ENCODE measurements around the gene ACSL3.

The ACSL3 gene

GRCh38 chr2:222950638-222951285 is 89.9 kb downstream of the ACSL3 start:
- H4K12ac ChIP-seq (ENCODE audit: low read depth, low read length): no peak overlapping the region
- no peaks in the 10 kb centered on the region for H3K9me3 ChIP-seq (ENCODE audit: insufficient read depth, low read depth, low read length)
- H2AK5ac ChIP-seq (ENCODE audit: low read length): no peak overlapping the region
- H3K9ac ChIP-seq (ENCODE audit: low read length): no peak overlapping the region
- H2BK12ac ChIP-seq (ENCODE audit: low read length): no peak overlapping the region
- no peak overlapping the region for H3K4me2 ChIP-seq (ENCODE audit: low read length)
- no peak overlapping the region for H3K4ac ChIP-seq (ENCODE audit: low read depth, low read length)
- H3K79me1 ChIP-seq (ENCODE audit: low read length): no peaks in the 10 kb centered on the region
- no peak overlapping the region for H2BK120ac ChIP-seq (ENCODE audit: insufficient read depth, low read length, poor library complexity)
- WGBS (ENCODE audit: extremely low coverage, insufficient coverage, insufficient read length): no CpG with 5 or more reads among the region's 13 CpGs
- no peak overlapping the region for H2BK5ac ChIP-seq (ENCODE audit: low read depth, low read length, poor library complexity)
- H2AFZ ChIP-seq (ENCODE audit: insufficient read depth, low read length, poor library complexity): no peak overlapping the region
- no peak overlapping the region for H3K23ac ChIP-seq (ENCODE audit: low read length)
- H3K27ac ChIP-seq (ENCODE audit: low read depth, low read length): no peak overlapping the region
- no peaks in the 10 kb centered on the region for H3K36me3 ChIP-seq (ENCODE audit: control insufficient read depth in 1 of 2, insufficient read depth in 2 of 2, low read length in 2 of 2)
- no peak overlapping the region for H3K4me3 ChIP-seq (ENCODE audit: low read depth, low read length)
- H3K18ac ChIP-seq (ENCODE audit: low read length): no peak overlapping the region
- no peak overlapping the region for H4K8ac ChIP-seq (ENCODE audit: low read depth, low read length)
- H3K27me3 ChIP-seq (ENCODE audit: insufficient read depth, low read length): no peaks in the 10 kb centered on the region
- DNase-seq: peak; percentile 41 to 44
- no peak overlapping the region for H4K91ac ChIP-seq (ENCODE audit: low read depth, low read length)
- no peaks in the 10 kb centered on the region for H3K79me2 ChIP-seq (ENCODE audit: control insufficient read depth, insufficient read depth, low read length, poor library complexity)
- no peak overlapping the region for H3K14ac ChIP-seq (ENCODE audit: low read length)
- peaks cover 4% of the 10 kb centered on the region in 2 experiments for H3K4me1 ChIP-seq (ENCODE audit: control insufficient read depth in 1 of 2, insufficient read depth in 2 of 2, low read length in 2 of 2)

- Histone ChIP-seq H2BK120ac (ENCODE audit: insufficient read depth, low read length, poor library complexity) (no peak overlapping the region), H2BK5ac (ENCODE audit: low read depth, low read length, poor library complexity) (no peak overlapping the region), H3K36me3 (ENCODE audit: control insufficient read depth in 1 of 2, insufficient read depth in 2 of 2, low read length in 2 of 2) (no peaks in the 10 kb centered on the region), H2BK12ac (ENCODE audit: low read length) (peak overlapping the region; percentile 56), H3K4ac (ENCODE audit: low read depth, low read length) (no peak overlapping the region), H3K27me3 (ENCODE audit: insufficient read depth, low read length) (no peaks in the 10 kb centered on the region), H3K27ac (ENCODE audit: low read depth, low read length) (no peak overlapping the region), H3K4me2 (ENCODE audit: low read length) (no peak overlapping the region), H4K91ac (ENCODE audit: low read depth, low read length) (no peak overlapping the region), H2AK5ac (ENCODE audit: low read length) (no peak overlapping the region), H3K14ac (ENCODE audit: low read length) (no peak overlapping the region), H3K9ac (ENCODE audit: low read length) (no peak overlapping the region), H3K18ac (ENCODE audit: low read length) (no peak overlapping the region), H3K4me3 (ENCODE audit: low read depth, low read length) (no peak overlapping the region), H3K79me2 (ENCODE audit: control insufficient read depth, insufficient read depth, low read length, poor library complexity) (no peaks in the 10 kb centered on the region), H3K4me1 (ENCODE audit: control insufficient read depth in 1 of 2, insufficient read depth in 2 of 2, low read length in 2 of 2) (no peaks in the 10 kb centered on the region), H4K8ac (ENCODE audit: low read depth, low read length) (no peak overlapping the region), H4K12ac (ENCODE audit: low read depth, low read length) (no peak overlapping the region), H2AFZ (ENCODE audit: insufficient read depth, low read length, poor library complexity) (no peak overlapping the region), H3K79me1 (ENCODE audit: low read length) (no peaks in the 10 kb centered on the region), H3K23ac (ENCODE audit: low read length) (no peak overlapping the region), H3K9me3 (ENCODE audit: insufficient read depth, low read depth, low read length) (no peaks in the 10 kb centered on the region)
- no peak for DNase-seq
Measured at GRCh38 chr2:222952204-222952603, 91.4 kb downstream of the ACSL3 start.

- H4K91ac ChIP-seq (ENCODE audit: low read depth, low read length): no peak overlapping the region
- DNase-seq: no peak
- H3K4me3 ChIP-seq (ENCODE audit: low read depth, low read length): no peak overlapping the region
- no CpG with 5 or more reads among the region's 1 CpG for WGBS (ENCODE audit: extremely low coverage, insufficient coverage, insufficient read length)
- no peak overlapping the region for H3K9ac ChIP-seq (ENCODE audit: low read length)
- H3K27ac ChIP-seq (ENCODE audit: low read depth, low read length): no peak overlapping the region
- peaks cover 6% of the 10 kb centered on the region in 2 experiments for H3K4me1 ChIP-seq (ENCODE audit: control insufficient read depth in 1 of 2, insufficient read depth in 2 of 2, low read length in 2 of 2)
- no peak overlapping the region for H3K14ac ChIP-seq (ENCODE audit: low read length)
- H3K4ac ChIP-seq (ENCODE audit: low read depth, low read length): no peak overlapping the region
- H3K79me1 ChIP-seq (ENCODE audit: low read length): peaks cover 5% of the 10 kb centered on the region
- H2BK12ac ChIP-seq (ENCODE audit: low read length): no peak overlapping the region
- no peak overlapping the region for H2BK120ac ChIP-seq (ENCODE audit: insufficient read depth, low read length, poor library complexity)
- H3K18ac ChIP-seq (ENCODE audit: low read length): no peak overlapping the region
- H3K36me3 ChIP-seq (ENCODE audit: control insufficient read depth in 1 of 2, insufficient read depth in 2 of 2, low read length in 2 of 2): no peaks in the 10 kb centered on the region
- H3K79me2 ChIP-seq (ENCODE audit: control insufficient read depth, insufficient read depth, low read length, poor library complexity): no peaks in the 10 kb centered on the region
- no peak overlapping the region for H2AFZ ChIP-seq (ENCODE audit: insufficient read depth, low read length, poor library complexity)
- no peak overlapping the region for H4K12ac ChIP-seq (ENCODE audit: low read depth, low read length)
- no peak overlapping the region for H3K4me2 ChIP-seq (ENCODE audit: low read length)
- H3K9me3 ChIP-seq (ENCODE audit: insufficient read depth, low read depth, low read length): no peaks in the 10 kb centered on the region
- no peak overlapping the region for H4K8ac ChIP-seq (ENCODE audit: low read depth, low read length)
- H2BK5ac ChIP-seq (ENCODE audit: low read depth, low read length, poor library complexity): no peak overlapping the region
- no peaks in the 10 kb centered on the region for H3K27me3 ChIP-seq (ENCODE audit: insufficient read depth, low read length)
- no peak overlapping the region for H2AK5ac ChIP-seq (ENCODE audit: low read length)
- no peak overlapping the region for H3K23ac ChIP-seq (ENCODE audit: low read length)
Measured at GRCh38 chr2:222955008-222955407, 94.2 kb downstream of the ACSL3 start.

- peaks cover 6% of the 10 kb centered on the region for H3K79me1 ChIP-seq (ENCODE audit: low read length)
- H3K27ac ChIP-seq (ENCODE audit: low read depth, low read length): peak overlapping the region; percentile 5
- peak overlapping the region; percentile 66 for H2BK12ac ChIP-seq (ENCODE audit: low read length)
- peak; percentile 94 to 98 for DNase-seq
- no peaks in the 10 kb centered on the region for H3K27me3 ChIP-seq (ENCODE audit: insufficient read depth, low read length)
- no peaks in the 10 kb centered on the region for H3K79me2 ChIP-seq (ENCODE audit: control insufficient read depth, insufficient read depth, low read length, poor library complexity)
- no peak overlapping the region for H3K14ac ChIP-seq (ENCODE audit: low read length)
- no peaks in the 10 kb centered on the region for H3K36me3 ChIP-seq (ENCODE audit: control insufficient read depth in 1 of 2, insufficient read depth in 2 of 2, low read length in 2 of 2)
- H3K4me2 ChIP-seq (ENCODE audit: low read length): no peak overlapping the region
- no peak overlapping the region for H2AK5ac ChIP-seq (ENCODE audit: low read length)
- H3K4me3 ChIP-seq (ENCODE audit: low read depth, low read length): no peak overlapping the region
- H4K91ac ChIP-seq (ENCODE audit: low read depth, low read length): peak overlapping the region; percentile 64
- H3K18ac ChIP-seq (ENCODE audit: low read length): no peak overlapping the region
- H4K8ac ChIP-seq (ENCODE audit: low read depth, low read length): no peak overlapping the region
- peak overlapping the region; percentile 20 for H2BK5ac ChIP-seq (ENCODE audit: low read depth, low read length, poor library complexity)
- WGBS (ENCODE audit: extremely low coverage, insufficient coverage, insufficient read length): no CpG with 5 or more reads among the region's 4 CpGs
- H3K9me3 ChIP-seq (ENCODE audit: insufficient read depth, low read depth, low read length): peaks cover 2% of the 10 kb centered on the region
- H3K4me1 ChIP-seq (ENCODE audit: control insufficient read depth in 1 of 2, insufficient read depth in 2 of 2, low read length in 2 of 2): peaks cover 6% of the 10 kb centered on the region in 2 experiments
- peak overlapping the region; percentile 9 for H2BK120ac ChIP-seq (ENCODE audit: insufficient read depth, low read length, poor library complexity)
- no peak overlapping the region for H4K12ac ChIP-seq (ENCODE audit: low read depth, low read length)
- no peak overlapping the region for H3K4ac ChIP-seq (ENCODE audit: low read depth, low read length)
- H3K9ac ChIP-seq (ENCODE audit: low read length): no peak overlapping the region
- H2AFZ ChIP-seq (ENCODE audit: insufficient read depth, low read length, poor library complexity): no peak overlapping the region
- no peak overlapping the region for H3K23ac ChIP-seq (ENCODE audit: low read length)
Measured at GRCh38 chr2:222959358-222959757, 98.5 kb downstream of the ACSL3 start.

All from trophoblast cell (in vitro differentiated cells and primary cell).